ENCODE data around the gene LTA4H.

DNA sequence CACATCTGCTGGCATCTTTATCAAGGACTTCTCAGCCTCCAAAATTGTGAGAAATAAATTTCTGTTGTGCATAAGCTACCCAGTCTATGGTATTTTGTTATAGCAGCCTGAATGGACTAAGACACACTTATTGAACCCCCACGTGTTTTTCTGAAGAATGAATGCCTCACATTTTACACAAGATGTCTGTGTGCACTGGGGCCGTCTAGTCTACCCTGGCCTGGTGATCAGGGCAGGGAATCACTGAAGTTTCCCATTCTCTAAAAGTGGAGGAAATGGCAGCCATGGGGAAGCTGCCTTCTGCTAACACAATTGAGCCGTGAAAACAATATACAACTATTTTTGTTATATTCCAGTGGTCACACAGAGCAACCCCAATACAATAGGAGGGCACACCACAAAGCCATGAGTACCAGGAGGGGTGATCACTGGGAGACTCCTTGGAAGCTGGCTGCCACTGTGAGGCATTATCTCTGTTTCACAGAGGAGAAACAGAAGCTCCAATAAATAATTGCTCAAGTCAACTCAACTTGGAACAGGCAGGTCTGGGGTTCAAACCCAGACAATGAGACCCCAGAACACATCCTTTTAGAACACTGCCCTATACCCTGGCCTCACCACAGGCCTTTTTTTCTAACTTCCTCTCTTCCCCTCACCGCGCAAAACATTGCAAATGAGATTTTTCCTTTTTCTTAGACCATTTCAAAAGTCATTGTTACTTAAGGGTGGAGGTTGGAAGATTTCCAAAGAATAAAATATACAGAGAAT lies 18.3 kb upstream of the LTA4H start:
- TF ChIP-seq, protein P1, sequence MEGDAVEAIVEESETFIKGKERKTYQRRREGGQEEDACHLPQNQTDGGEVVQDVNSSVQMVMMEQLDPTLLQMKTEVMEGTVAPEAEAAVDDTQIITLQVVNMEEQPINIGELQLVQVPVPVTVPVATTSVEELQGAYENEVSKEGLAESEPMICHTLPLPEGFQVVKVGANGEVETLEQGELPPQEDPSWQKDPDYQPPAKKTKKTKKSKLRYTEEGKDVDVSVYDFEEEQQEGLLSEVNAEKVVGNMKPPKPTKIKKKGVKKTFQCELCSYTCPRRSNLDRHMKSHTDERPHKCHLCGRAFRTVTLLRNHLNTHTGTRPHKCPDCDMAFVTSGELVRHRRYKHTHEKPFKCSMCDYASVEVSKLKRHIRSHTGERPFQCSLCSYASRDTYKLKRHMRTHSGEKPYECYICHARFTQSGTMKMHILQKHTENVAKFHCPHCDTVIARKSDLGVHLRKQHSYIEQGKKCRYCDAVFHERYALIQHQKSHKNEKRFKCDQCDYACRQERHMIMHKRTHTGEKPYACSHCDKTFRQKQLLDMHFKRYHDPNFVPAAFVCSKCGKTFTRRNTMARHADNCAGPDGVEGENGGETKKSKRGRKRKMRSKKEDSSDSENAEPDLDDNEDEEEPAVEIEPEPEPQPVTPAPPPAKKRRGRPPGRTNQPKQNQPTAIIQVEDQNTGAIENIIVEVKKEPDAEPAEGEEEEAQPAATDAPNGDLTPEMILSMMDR (IDR thresholded peaks at IDR 0.05) = no peak
- TF ChIP-seq POLR2A (IDR thresholded peaks at IDR 0.05) = no peak
